SJCRH30 (cell line): ENCODE data around the gene PADI1. TPM values are rescaled to one million over a fixed set of nuclear protein-coding genes. Genes with fewer than 3 reads are reported as not detected.

ENCODE experiments used
- DNase-seq, 2 experiments: peaks; one replicate each; pipeline ENCODE4 v3.0.0-alpha.2; 2015 to 2020
- H3K27ac ChIP-seq: fragments of 250-450 bp; sonication (Bioruptor Pico); 2 replicates; pipeline ENCODE4 v1.5.1; 2020; ENCODE audit warnings: mild to moderate bottlenecking, moderate library complexity
- H3K27me3 ChIP-seq: fragments of 250-450 bp; sonication (Bioruptor Pico); 2 replicates; pipeline ENCODE4 v1.5.1; 2020; ENCODE audit warnings: mild to moderate bottlenecking, moderate library complexity
- H3K36me3 ChIP-seq: fragments of 250-450 bp; sonication (Bioruptor Pico); 2 replicates; pipeline ENCODE4 v1.5.1; 2020; ENCODE audit warnings: mild to moderate bottlenecking, moderate library complexity
- H3K4me1 ChIP-seq: fragments of 250-450 bp; sonication (Bioruptor Pico); 2 replicates; pipeline ENCODE4 v1.5.1; 2020; ENCODE audit warnings: mild to moderate bottlenecking, moderate library complexity
- H3K4me3 ChIP-seq: fragments of 250-450 bp; sonication (Bioruptor Pico); 2 replicates; pipeline ENCODE4 v1.5.1; 2020; ENCODE audit warnings: mild to moderate bottlenecking, moderate library complexity
- H3K9me3 ChIP-seq: fragments of 250-450 bp; sonication (Bioruptor Pico); replicated peaks from 2 replicates; pipeline ENCODE4 v1.5.1; 2020; ENCODE audit warnings: mild to moderate bottlenecking, moderate library complexity
- total RNA-seq: library from RNA; depleted of rRNA; stranded (reverse); fragments of >200 nt; shearing (Covaris generic); gene quantifications from 2 replicates; pipeline ENCODE4 v1.2.3, GENCODE V29; 2014

PADI1 gene
- total RNA-seq, 1 experiment from 2014 or later = 0.06 TPM

DNA sequence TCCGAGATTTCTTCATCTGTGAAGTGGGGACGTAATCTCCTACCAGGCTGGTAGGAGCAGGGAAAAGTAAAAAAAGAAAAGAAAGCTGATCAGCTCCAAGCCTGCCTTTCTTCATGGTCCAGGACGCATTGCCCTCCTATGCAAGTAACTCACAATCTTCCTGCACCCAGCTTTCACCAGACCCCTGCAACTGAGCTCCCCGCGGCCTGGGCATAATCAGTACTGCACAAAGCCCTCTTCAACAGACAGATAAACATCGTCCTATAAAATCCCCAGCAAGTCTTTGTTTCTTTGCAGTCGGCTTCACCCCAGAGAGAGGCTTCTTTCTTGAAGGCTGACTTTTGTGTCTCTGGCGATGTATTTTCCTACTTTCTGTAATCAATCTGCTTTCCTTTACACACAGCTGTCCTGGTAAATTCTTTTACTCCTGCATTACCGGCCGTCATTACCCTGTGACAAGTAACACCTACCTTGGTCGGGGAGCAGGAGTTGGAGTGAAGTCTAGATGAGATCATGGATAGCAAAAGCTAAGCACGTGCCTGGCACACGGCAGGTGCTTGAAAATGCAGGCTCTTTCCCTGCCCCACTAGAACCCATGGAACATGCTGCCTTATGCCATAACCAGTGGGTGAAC lies 8.3 kb downstream of the PADI1 start:
- Histone ChIP-seq H3K4me1 (peaks cover 34% of the 10 kb centered on the region), H3K27ac (no peak overlapping the region), H3K9me3 (0 out of 2 replicates have a peak, but pooled peaks cover 5% of the 10 kb centered on the region), H3K27me3 (no peaks in the 10 kb centered on the region), H3K4me3 (no peak overlapping the region), H3K36me3 (no peaks in the 10 kb centered on the region)
- peak in 1 of 2 experiments; percentile 37 for DNase-seq

DNA sequence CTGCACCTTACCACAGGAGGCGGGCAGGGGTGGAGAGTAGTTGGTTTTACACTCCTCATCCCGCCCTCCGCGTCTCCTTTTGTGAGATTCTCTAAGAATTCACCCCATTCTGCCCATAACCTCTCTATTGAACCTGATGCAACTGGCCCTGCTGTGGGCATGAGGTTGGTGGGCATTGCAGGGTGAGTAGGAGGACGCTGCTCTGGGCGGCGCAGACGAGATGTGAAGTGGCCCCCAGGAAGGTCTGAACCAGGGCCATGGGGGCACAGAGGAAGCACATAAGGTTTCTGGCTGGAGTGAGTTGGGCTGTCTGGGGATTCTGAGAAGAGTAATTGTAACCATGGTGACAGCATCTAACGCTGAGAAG lies 8.8 kb downstream of the PADI1 start:
- DNase-seq = no peak
- no peak overlapping the region for H3K27ac ChIP-seq
- peaks cover 31% of the 10 kb centered on the region for H3K4me1 ChIP-seq

GRCh38 chr1:17214876-17215544 lies 10.1 kb downstream of the PADI1 start:
- no peak for DNase-seq
- peaks cover 23% of the 10 kb centered on the region for H3K4me1 ChIP-seq
- no peak overlapping the region for H3K4me3 ChIP-seq
- no peak overlapping the region for H3K27ac ChIP-seq
- H3K9me3 ChIP-seq = 0 out of 2 replicates have a peak, but pooled peaks cover 5% of the 10 kb centered on the region
- H3K36me3 ChIP-seq = no peaks in the 10 kb centered on the region
- no peaks in the 10 kb centered on the region for H3K27me3 ChIP-seq

More for the DNA sequence above, 8.8 kb downstream of the PADI1 start:
- H3K4me3 ChIP-seq = no peak overlapping the region
- H3K27me3 ChIP-seq = no peaks in the 10 kb centered on the region
- H3K36me3 ChIP-seq = no peaks in the 10 kb centered on the region
- H3K9me3 ChIP-seq = 0 out of 2 replicates have a peak, but pooled peaks cover 5% of the 10 kb centered on the region

DNA sequence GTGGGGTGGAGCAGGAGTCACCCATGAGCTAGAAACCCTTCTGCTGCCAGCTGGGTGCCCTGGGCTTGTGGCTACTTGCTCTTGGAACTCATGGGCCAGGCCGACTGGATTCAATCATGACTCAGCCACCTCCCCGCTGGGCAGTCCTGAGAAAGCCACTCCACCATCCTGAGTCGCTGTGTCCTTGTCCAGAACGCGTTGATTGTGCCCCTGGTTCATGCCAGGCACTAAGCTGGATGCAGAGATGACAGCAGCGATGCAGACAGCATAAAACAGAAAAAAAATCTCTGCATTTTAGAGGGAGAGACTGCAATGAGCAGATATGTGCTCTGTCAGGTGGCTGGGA lies 10.6 kb downstream of the PADI1 start:
- DNase-seq = no peak
- Histone ChIP-seq H3K36me3 (no peaks in the 10 kb centered on the region), H3K27ac (no peak overlapping the region), H3K9me3 (0 out of 2 replicates have a peak, but pooled peaks cover 5% of the 10 kb centered on the region), H3K27me3 (peaks cover under 1% of the 10 kb centered on the region; the same call in 1 of the 2 replicates), H3K4me3 (no peak overlapping the region), H3K4me1 (peaks cover 18% of the 10 kb centered on the region)

DNA sequence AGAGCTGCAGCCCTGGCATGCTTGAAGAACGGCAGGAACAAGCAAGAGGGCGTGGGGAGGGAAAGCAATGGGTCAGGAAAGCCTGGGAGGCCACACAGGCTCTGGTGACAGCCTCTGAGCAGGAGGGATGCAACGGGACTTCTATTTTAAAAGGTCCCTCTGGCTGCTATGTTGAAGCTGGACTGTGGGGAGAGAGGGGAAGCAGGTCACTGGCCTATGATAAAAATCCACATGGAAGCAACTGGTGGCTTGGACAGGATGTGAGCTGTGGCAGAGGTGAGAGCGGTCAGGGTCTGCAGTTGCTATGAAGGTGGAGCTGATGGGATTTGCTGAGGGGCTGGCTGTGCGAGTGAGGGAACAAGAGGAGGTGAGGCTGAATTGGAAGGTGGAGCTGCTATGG lies 11.2 kb downstream of the PADI1 start:
- Histone ChIP-seq H3K4me1 (peaks cover 17% of the 10 kb centered on the region), H3K27me3 (peaks cover 5% of the 10 kb centered on the region; the same call in 1 of the 2 replicates), H3K27ac (no peak overlapping the region), H3K9me3 (0 out of 2 replicates have a peak, but pooled peaks cover 5% of the 10 kb centered on the region), H3K4me3 (no peak overlapping the region), H3K36me3 (no peaks in the 10 kb centered on the region)
- DNase-seq = no peak

DNA sequence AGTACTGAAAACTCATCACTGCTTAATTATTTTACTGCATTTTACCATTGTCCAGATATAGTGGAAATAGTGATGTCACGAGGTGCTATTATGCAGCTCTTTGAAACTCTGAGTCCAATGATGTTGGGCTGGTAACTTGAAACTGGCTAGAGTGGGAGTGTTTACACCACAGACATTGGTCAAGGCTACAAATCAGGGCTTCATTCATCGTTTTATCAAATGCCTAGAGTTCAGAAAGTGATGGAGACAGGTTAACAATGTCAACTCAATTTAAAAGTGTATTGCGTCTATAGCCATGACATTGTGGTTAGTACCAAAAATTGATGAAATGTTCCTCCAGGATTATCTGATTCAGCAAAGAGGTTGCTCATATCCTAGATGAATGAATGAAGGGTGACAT lies 12.7 kb downstream of the PADI1 start:
- Histone ChIP-seq H3K4me1 (peaks cover 8% of the 10 kb centered on the region), H3K4me3 (no peak overlapping the region), H3K27ac (no peak overlapping the region), H3K27me3 (peaks cover 9% of the 10 kb centered on the region; the same call in 1 of the 2 replicates), H3K36me3 (no peaks in the 10 kb centered on the region), H3K9me3 (0 out of 2 replicates have a peak, but pooled peaks cover 5% of the 10 kb centered on the region)
- no peak for DNase-seq

GRCh38 chr1:17218939-17219338 lies 14.0 kb downstream of the PADI1 start:
- H3K9me3 ChIP-seq = 0 out of 2 replicates have a peak, but pooled peaks cover 5% of the 10 kb centered on the region
- peaks cover 13% of the 10 kb centered on the region; the same call in 1 of the 2 replicates for H3K27me3 ChIP-seq
- H3K36me3 ChIP-seq = no peaks in the 10 kb centered on the region
- H3K4me1 ChIP-seq = no peaks in the 10 kb centered on the region
- H3K27ac ChIP-seq = no peak overlapping the region
- DNase-seq = no peak
- H3K4me3 ChIP-seq = no peak overlapping the region

GRCh38 chr1:17220287-17220686 lies 15.4 kb downstream of the PADI1 start:
- H3K4me1 ChIP-seq = no peaks in the 10 kb centered on the region
- H3K9me3 ChIP-seq = 0 out of 2 replicates have a peak, but pooled peaks cover 5% of the 10 kb centered on the region
- peaks cover 15% of the 10 kb centered on the region; the same call in 1 of the 2 replicates for H3K27me3 ChIP-seq
- H3K36me3 ChIP-seq = no peaks in the 10 kb centered on the region
- H3K4me3 ChIP-seq = no peak overlapping the region
- no peak overlapping the region for H3K27ac ChIP-seq
- no peak for DNase-seq

- Histone ChIP-seq H3K27me3 (peaks cover 16% of the 10 kb centered on the region), H3K36me3 (no peaks in the 10 kb centered on the region)
- no peak for DNase-seq
Observed at GRCh38 chr1:17222557-17222956, 17.6 kb downstream of the PADI1 start.

GRCh38 chr1:17224434-17224833 lies 19.5 kb downstream of the PADI1 start:
- Histone ChIP-seq H3K36me3 (no peaks in the 10 kb centered on the region), H3K27me3 (peaks cover 22% of the 10 kb centered on the region)

More at GRCh38 chr1:17222557-17222956, 17.6 kb downstream of the PADI1 start:
- H3K27ac ChIP-seq = no peak overlapping the region
- H3K4me3 ChIP-seq = no peak overlapping the region
- H3K4me1 ChIP-seq = 0 out of 2 replicates have a peak, but pooled peaks cover 8% of the 10 kb centered on the region
- 0 out of 2 replicates have a peak, but pooled peaks cover under 1% of the 10 kb centered on the region for H3K9me3 ChIP-seq

GRCh38 chr1:17225140-17225539 lies 20.2 kb downstream of the PADI1 start:
- no peak for DNase-seq
- Histone ChIP-seq H3K27ac (no peak overlapping the region), H3K9me3 (no peaks in the 10 kb centered on the region), H3K4me1 (peaks cover 12% of the 10 kb centered on the region; the same call in 1 of the 2 replicates), H3K36me3 (no peaks in the 10 kb centered on the region), H3K27me3 (peaks cover 22% of the 10 kb centered on the region), H3K4me3 (no peak overlapping the region)

More at GRCh38 chr1:17224434-17224833, 19.5 kb downstream of the PADI1 start:
- H3K4me1 ChIP-seq = peaks cover 11% of the 10 kb centered on the region; the same call in 1 of the 2 replicates
- H3K27ac ChIP-seq = no peak overlapping the region
- no peak for DNase-seq
- H3K4me3 ChIP-seq = no peak overlapping the region
- H3K9me3 ChIP-seq = no peaks in the 10 kb centered on the region

DNA sequence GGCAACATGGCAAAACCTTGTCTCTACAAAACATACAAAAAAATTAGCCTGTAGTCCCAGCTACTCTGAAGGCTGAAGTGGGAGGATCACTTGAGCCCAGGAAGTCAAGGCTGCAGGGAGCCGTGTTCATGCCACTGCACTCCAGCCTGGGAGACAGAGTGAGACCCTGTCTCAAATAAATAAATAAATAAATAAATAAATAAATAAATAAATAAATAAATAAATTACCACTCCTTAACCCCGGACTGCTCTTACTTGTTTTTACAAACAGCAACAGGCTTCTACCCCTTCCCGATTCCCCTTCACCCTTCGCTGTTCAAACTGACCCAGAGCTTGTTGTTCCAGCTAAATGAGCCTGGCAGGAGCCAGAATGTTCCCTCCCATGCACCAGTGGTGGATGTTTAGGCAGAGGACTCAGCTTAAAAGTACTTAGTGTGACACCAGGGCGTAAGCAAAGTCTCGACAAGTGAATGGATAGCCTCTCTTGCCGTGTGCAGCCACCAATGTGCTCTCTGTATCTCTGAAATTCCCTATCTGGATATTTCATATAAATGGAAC lies 22.5 kb downstream of the PADI1 start:
- Histone ChIP-seq H3K4me1 (peaks cover 12% of the 10 kb centered on the region; the same call in 1 of the 2 replicates), H3K4me3 (no peak overlapping the region), H3K9me3 (no peaks in the 10 kb centered on the region), H3K27me3 (peaks cover 12% of the 10 kb centered on the region), H3K27ac (no peak overlapping the region), H3K36me3 (no peaks in the 10 kb centered on the region)
- DNase-seq = no peak

DNA sequence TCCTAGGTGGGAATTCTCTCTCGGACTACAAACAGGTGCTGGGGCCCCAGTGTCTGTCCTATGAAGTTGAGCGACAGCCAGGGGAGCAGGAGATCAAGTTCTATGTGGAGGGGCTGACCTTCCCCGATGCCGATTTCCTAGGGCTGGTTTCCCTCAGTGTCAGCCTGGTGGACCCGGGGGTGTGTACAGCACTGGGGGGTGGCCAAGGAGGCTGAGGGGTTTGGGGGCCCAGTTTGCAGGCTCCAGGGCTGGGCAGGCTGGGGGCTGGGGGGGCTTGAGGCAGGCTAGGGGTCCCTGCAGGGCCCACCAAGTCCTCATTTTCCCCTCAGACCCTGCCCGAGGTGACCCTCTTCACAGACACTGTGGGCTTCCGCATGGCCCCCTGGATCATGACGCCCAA lies 23.7 kb downstream of the PADI1 start:
- H3K4me1 ChIP-seq = peaks cover 23% of the 10 kb centered on the region
- no peak overlapping the region for H3K27ac ChIP-seq
- H3K9me3 ChIP-seq = no peaks in the 10 kb centered on the region
- no peaks in the 10 kb centered on the region for H3K36me3 ChIP-seq
- no peak overlapping the region for H3K4me3 ChIP-seq
- peaks cover 12% of the 10 kb centered on the region for H3K27me3 ChIP-seq
- DNase-seq = no peak

DNA sequence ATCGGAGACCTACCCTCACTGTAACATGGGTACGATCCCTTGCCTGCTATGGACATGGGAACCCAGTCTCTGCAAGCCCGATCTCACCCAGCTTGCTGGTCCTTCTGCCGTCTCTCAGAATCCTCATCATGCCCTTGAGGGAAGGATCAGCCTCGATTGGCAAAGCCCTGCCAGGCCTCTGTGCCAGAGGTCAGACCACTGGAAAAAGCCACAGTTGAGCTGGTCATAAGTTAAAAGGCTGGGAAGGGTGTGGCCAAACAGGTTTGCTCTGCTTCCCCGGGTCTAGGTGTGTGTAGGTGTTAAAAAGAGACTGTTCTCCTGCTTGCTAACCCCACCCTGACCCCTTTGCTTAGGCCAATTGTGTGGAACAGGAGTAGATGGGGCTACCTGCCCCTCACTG lies 24.5 kb downstream of the PADI1 start:
- Histone ChIP-seq H3K4me3 (no peak overlapping the region), H3K36me3 (no peaks in the 10 kb centered on the region), H3K4me1 (peaks cover 31% of the 10 kb centered on the region), H3K9me3 (no peaks in the 10 kb centered on the region), H3K27me3 (peaks cover 7% of the 10 kb centered on the region), H3K27ac (no peak overlapping the region)
- DNase-seq = no peak

DNA sequence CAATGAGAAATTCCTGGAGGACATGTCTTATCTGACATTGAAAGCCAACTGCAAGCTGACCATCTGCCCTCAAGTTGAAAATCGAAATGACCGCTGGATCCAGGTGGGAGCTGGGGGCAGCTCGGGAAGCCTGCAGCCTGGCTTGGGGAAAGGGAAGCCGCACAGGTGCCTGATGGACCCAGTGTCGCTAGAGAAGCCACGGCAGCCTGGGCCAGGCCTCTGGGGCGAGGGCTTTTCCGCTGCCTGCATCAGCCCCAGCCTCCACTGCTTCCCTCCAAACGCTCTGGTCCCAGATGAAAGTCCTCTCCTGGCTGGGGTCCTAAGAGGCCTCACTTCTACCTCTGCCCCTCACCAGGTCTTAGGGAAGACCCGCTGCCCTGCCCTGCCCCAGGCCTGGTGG lies 25.2 kb downstream of the PADI1 start:
- no peak for DNase-seq
- Histone ChIP-seq H3K36me3 (no peaks in the 10 kb centered on the region), H3K4me1 (peaks cover 32% of the 10 kb centered on the region), H3K9me3 (no peaks in the 10 kb centered on the region), H3K4me3 (no peak overlapping the region), H3K27ac (no peak overlapping the region), H3K27me3 (peaks cover 7% of the 10 kb centered on the region)
